HG03025 (cell line): Measurements from ENCODE around the gene GH2.
"Not testable (repeated sequence)": the region's sequence is repeated elsewhere in the genome, so short reads cannot be mapped to it uniquely, and the experiment has no call there.

Source experiments
- ATAC-seq: cut with Tn5 transposase; IDR thresholded peaks from one replicate; pipeline ENCODE4 v1.9.1; 2021; ENCODE audit warnings: mild to moderate bottlenecking, moderate library complexity; ENCODE audit not compliant: unreplicated experiment, low FRiP score

GH2 gene

DNA sequence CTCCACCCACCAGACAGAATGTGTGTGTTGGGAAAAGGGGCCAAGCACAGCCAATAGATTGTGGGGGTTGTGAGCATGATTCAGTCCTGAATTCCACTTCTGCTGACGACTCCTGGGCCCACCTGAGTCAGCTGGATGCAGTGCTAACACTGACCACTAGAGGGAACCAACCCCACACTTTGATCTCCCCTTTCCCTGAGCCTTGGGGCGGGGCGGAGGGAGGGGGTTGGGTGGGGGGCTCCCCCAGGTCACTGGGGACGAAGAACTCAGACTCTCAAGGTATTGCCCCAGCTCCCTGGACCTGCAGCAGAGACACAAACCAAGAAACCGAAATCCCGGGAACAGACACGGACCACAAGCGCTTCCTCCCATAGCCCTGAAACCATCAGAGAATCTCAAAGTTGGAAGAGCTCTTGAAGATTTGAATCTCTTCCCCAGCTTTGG lies 29.9 kb upstream of the GH2 start:
- ATAC-seq = no peak

DNA sequence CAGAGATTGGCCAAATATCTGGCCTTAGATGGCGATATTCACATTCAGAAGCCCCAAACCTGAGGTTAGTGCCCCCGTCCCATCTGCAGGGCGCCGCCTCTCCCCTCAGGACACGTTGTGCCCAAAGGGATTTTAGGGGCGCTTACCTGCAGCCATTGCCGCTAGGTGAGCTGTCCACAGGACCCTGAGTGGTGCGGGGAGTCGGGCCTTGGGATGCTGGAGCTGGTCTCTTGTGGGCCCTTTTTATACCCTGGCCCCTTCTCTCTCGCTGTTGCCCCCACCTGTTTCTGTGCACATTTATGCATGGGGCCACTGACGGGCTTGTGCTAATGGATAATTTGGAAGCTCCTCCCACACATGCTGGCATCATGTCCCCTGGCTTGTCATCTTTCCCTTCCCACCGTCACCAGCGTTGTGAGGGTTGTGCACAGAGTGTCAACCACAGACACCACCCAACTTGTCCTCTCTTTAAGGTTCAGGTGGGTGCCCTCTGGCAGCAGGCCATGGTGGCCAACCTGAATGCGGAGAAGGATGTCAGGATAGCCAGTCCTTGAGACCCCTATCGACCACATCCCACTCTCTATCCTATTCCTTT lies 29.4 kb upstream of the GH2 start, which contains the start of gene CSHL1:
TSS of gene CSHL1 (minus strand) at position 218 of the 595 bp plus-strand sequence. CDS start at position 156, 62 bp downstream.
- ATAC-seq = no peak

DNA sequence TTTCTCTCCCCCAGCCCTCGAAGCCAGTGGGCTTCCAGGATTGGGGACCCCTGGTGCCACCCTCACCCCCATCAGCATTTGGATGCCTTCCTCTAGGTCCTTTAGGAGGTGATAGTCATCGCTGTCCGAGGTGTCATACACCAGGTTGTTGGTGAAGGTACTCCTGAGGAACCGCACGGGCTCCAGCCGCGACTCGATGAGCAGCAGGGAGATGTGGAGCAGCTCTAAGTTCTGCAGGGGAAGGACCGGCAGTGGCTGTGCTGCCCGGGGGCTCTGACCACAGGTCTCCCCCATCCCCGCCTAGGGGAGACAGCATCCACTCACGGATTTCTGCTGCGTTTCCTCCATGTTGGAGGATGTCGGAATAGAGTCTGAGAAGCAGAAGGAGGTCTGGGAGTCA lies 28.4 kb upstream of the GH2 start:
- no peak for ATAC-seq

DNA sequence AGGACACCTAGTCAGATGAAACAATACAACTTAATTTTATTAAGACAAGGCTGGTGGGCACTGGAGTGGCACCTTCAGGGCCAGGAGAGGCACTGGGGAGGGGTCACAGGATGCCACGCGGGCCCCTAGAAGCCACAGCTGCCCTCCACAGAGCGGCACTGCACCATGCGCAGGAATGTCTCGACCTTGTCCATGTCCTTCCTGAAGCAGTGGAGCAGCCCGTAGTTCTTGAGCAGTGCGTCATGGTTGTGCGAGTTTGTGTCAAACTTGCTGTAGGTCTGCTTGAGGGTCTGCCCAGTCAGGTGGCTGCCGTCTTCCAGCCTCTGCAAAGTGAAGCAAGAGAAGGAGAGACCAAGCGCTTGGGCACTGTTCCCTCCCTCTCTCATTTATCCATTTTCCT lies 27.8 kb upstream of the GH2 start:
- not testable (repeated sequence) for ATAC-seq

DNA sequence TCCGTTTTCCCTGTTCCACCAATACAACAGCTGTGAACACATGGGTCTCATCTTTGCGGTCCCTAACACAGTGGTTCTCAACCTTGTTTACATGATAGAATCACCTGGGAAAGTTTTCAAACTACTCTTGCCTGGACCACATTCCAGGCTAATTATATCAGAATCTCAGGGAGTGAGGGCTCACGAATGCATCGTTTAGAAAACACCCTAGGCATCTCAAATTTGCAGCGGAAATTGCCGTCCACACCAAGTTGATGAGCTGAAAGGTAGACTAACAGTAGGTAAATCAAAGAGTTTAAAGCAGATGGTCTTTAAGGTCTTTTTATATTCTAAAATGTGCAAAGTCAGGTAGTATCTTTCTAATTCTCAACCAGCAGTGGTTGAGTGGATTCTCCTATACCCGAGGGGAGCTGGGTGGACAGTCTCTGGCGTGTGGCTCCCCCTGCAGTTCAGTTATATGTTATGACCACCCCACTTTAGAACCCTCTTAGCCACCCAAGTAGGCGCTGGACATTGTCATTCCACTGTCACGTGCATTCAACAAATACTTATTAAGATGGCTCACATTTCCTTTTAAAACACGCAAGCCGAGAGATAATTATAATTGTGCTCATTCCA lies 25.5 kb upstream of the GH2 start:
- ATAC-seq = not testable (repeated sequence)

DNA sequence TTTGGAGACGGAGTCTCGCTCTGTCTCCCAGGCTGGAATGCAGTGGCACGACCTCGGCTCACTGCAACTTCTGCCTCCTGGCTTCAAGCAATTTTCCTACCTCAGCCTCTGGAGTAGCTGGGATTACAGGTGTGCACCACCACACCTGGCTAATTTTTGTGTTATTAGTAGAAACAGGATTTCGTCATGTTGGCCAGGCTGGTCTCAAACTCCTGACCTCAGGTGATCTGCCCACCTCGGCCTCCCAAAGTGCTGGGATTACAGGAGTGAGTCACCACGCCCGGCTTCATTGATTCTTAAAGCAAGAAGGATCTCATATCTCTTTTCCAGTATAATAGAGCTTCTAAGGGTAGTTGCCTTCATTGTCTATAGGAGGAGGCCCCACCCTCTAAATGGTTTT lies 23.1 kb upstream of the GH2 start:
- ATAC-seq = not testable (repeated sequence)

DNA sequence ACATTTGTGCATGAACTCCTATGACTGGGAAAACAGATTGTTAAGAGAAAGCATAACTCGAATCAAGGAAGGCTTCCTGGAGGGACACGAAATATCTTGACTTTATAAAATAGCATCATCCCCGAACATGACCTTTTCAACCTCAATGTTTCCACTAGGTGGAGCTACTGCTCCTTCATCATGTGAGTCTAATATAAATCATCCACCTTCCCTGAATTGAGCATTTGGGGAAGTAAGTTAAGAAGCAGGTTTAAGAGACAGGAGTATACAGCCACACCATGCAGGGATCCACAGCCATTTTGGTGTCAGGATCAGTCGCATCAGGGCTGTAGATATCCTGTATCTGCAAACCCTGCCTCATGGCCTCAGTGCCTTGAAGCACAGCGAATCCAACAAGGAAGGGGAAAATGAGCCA lies 22.1 kb upstream of the GH2 start:
- not testable (repeated sequence) for ATAC-seq

DNA sequence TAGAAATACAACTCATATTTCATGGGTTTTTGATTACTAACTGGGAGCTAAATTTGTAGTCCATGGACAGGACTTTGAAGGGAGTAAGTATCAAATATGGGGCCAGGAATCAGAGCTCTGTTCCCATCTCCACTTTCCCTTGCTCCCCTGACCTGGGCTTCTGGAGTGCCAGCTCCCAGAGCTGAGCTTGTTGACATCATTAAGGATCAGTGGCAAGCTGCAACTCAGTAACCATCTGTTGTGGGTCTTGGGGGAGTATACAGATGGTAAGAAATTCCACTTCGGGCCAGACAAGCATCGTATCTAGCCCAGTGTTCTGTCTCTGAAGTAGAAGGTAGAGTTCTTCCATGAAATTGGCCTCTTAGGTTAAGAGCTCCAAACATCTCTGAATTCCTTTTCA lies 20.2 kb upstream of the GH2 start:
- ATAC-seq = not testable (repeated sequence)

DNA sequence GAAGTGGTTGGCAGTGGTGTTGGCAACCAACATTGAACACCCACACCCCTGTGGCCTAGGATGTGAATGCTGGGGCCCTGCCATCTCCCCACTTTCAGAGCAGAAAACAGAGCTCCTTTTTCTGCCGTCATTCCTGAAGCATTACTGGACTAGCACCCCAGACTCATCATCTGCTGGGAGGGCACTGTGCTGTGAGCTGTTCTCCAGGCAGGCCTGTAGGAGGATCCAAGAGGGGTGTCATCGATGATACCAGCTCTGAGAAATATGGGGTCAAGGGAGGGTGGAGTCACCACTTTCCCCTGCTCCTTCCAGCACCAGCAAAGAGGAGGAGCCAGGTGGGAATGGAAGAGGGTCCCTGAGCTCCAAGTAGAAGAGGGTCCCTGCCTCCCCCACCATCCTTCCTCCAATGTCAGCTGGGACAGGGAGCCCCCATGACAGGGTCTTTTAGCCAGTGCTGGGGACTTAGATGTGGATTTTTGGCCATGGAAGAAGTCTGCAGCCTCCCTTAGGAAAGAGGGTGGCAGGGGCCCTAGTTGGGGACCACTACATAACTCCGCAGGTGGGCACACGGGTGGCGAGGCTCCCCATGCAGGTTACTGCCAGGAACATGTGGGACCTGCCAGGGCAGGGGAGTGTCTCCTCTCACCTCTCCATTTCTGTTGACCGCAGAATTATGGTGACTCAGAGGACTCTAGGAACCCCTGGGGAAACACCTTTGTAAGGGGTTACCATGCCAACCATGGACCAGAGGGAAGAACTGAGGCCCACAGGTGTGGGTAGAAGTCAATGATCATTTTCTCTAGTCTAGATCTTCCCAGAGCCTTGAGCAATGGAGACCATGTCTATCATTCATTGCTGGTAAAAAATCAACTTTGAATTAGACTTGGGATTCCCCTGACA lies 17.4 kb upstream of the GH2 start:
- ATAC-seq = not testable (repeated sequence)

DNA sequence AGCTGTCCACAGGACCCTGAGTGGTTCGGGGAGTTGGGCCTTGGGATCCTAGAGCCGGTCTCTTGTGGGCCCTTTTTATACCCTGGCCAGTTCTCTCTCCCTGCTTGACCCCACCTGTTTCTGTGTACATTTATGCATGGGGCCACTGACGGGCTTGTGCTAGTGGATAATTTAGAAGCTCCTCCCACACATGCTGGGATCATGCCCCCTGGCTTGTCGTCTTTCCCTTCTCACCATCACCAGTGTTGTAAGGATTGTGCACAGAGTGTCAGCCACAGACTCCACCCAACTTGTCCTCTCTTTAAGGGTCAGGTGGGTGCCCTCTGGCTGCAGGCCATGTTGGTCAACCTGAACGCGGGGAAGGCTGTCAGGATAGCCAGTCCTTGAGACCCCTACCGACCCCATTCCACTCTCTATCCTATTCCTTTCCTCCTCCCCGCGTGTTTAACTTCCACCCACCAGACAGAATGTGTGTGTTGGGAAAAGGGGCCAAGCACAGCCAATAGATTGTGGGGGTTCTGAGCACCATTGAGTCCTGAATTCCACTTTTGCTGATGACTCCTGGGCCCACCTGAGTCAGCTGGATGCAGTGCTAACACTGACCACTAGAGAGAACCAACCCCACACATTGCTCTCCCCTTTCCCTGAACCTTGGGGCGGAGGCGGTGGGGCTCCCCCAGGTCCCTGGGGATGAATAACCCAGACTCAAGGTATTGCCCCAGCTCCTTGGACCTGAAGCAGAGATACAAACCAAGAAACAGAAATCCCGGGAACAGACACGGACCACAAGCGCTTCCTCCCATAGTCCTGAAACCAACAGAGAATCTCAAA lies 15.0 kb upstream of the GH2 start, which contains the start of gene CSH1:
TSS of gene CSH1 (minus strand) at position 51 of the 831 bp plus-strand sequence. CDS start 63 bp downstream, outside the sequence.
- ATAC-seq = not testable (repeated sequence)

DNA sequence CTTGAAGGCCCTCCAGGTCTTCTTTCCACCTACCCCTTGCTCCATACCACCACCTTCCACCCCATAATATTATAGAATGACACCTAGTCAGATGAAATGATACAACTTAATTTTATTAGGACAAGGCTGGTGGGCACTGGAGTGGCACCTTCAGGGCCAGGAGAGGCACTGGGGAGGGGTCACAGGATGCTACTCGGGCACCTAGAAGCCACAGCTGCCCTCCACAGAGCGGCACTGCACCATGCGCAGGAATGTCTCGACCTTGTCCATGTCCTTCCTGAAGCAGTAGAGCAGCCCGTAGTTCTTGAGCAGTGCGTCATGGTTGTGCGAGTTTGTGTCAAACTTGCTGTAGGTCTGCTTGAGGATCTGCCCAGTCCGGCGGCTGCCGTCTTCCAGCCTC lies 13.1 kb upstream of the GH2 start:
- not testable (repeated sequence) for ATAC-seq

DNA sequence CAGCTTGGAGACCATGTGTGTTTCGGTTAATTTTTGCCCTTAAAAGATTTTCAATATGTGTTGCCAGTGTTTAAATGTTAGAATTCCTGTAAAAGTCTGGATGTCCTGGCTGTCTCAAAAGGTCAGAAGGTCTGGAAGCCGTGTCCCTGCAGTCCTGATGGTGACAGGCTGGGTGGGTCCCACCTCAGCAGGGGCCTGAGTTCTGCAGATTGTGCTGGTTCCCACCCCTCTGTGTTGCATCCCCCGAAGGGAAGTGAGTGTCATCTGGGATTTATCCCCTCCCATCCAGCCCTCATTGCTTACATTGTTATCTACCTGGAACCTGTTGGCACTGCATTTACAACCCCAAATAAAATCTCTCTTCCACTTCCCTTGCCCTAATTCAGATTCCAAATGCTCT lies 12.3 kb upstream of the GH2 start:
- ATAC-seq = not testable (repeated sequence)

DNA sequence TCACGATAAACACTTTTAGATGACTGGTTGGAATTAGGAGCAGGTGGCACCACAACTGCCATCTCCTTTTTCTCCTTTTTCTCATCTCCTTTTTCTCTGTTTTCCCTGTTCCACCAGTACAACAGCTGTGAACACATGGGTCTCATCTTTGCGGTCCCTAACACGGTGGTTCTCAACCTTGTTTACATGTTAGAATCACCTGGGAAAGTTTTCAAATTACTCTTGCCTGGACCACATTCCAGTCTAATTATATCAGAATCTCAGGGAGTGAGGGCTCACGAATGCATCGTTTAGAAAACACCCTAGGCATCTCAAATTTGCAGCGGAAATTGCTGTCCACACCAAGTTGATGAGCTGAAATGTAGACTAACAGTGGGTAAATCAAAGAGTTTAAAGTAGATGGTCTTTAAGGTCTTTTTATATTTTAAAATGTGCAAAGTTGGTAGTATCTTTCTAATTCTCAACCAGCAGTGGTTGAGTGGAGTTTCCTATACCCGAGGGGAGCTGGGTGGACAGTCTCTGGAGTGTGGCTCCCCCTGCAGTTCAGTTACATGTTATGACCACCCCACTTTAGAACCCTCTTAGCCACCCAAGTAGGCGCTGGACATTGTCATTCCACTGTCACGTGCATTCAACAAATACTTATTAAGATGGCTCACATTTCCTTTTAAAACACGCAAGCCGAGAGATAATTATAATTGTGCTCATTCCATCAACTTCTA lies 10.7 kb upstream of the GH2 start:
- not testable (repeated sequence) for ATAC-seq

DNA sequence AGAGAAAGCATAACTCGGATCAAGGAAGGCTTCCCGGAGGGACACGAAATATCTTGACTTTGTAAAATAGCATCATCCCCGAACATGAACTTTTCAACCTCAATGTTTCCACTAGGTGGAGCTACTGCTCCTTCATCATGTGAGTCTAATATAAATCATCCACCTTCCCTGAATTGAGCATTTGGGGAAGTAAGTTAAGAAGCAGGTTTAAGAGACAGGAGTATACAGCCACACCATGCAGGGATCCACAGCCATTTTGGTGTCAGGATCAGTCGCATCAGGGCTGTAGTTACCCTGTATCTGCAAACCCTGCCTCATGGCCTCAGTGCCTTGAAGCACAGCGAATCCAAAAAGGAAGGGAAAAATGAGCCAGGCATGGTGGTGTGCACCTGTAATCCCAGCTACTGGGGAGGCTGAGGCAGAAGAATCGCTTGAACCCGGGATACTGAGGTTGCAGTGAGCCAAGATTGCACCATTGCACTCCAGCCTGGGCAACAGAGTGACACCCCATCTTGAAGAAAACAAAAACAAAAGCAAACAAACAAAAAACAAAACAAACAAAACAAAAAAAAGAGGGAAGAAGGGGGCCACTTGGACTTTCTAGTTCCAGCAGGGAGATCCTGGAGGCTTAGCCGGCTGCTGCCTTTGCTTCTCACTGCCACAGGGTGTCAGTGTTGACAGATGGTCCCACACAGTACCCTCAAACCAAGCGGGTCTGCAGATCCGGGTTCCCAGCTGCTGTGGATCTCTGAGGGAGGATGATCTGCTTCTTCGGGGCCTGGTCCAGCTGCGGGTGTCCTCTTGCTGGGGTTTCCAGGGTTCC lies 7.5 kb upstream of the GH2 start:
- not testable (repeated sequence) for ATAC-seq

DNA sequence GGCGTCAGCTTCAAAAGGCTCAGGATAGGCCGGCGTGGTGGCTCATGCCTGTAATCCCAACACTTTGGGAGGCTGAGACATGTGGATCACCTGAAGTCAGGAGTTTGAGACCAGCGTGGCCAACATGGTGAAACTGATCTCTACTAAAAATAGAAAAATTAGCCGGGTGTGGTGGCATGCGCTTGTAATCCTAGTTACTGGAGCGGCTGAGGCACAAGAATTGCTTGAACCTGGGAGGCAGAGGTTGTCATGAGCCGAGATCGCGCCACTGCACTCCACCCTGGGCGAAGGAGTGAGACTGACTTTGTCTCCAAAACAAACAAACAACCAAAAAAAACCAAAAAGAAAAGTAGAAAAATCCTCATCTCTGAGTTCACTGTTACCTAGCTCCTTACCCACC lies 3.4 kb upstream of the GH2 start:
- ATAC-seq = not testable (repeated sequence)

DNA sequence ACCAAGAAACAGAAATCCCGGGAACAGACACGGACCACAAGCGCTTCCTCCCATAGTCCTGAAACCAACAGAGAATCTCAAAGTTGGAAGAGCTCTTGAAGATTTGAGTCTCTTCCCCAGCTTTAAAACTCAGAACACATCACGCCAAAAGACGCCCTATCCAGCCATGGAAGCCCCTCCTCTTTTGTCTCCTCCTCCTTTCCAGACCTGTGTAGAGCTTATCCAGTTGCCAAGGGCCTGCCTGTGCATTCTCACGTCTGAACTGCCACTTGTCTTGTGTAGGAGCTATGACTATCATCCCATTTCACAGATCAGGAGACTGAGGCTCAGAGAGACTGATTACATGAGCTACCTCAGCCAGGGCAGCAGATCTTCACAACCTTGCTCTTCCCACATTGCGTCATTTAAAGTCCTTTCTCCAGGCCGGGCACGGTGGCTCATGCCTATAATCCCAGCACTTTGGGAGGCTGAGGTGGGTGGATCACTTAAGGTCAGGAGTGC lies 932 bp upstream of the GH2 start:
- not testable (repeated sequence) for ATAC-seq

DNA sequence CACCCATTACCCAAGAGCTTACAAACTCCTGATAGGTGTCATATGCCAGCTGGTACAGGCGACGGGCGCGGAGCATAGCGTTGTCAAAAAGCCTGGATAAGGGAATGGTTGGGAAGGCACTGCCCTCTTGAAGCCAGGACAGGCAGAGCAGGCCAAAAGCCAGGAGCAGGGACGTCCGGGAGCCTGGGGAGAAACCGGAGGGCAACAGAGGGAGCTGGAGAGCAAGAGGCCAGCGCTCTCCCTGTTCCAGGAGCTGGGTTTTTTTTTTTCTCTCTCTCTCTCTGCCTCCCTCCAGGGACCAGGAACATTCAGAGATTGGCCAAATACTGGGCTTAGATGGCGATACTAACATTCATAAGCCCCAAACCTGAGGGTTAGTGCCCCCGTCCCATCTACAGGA lies 407 bp downstream of the GH2 start:
- ATAC-seq = not testable (repeated sequence)

DNA sequence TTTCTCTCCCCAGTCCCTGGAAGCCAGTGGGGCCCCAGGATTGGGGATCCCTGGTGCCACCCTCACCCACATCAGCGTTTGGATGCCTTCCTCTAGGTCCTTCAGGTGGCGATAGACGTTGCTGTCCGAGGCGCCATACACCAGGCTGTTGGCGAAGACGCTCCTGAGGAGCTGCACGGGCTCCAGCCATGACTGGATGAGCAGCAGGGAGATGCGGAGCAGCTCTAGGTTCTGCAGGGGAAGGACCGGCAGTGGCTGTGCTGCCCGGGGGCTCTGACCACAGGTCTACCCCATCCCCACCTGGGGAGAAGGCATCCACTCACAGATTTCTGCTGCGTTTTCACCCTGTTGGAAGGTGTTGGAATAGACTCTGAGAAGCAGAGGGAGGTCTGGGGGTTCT lies 1.0 kb downstream of the GH2 start:
- no peak for ATAC-seq
